Measurements from ENCODE around the gene DISC1.

The DISC1 gene

GRCh38 chr1:231971397-231972110 is 345.0 kb downstream of the DISC1 start:
- peak; percentile 32 for DNase-seq

- no peak for DNase-seq
Measured at GRCh38 chr1:231972111-231972445, 345.5 kb downstream of the DISC1 start.

GRCh38 chr1:231973830-231974229 is 347.2 kb downstream of the DISC1 start:
- peak; percentile 57 for DNase-seq

GRCh38 chr1:231976231-231976630 is 349.6 kb downstream of the DISC1 start:
- DNase-seq, result no peak

GRCh38 chr1:231981675-231982074 is 355.1 kb downstream of the DISC1 start:
- no peak for DNase-seq

- DNase-seq, result no peak
Measured at GRCh38 chr1:231982871-231983587, 356.4 kb downstream of the DISC1 start.

GRCh38 chr1:231983588-231984193 is 357.1 kb downstream of the DISC1 start:
- no peak for DNase-seq

GRCh38 chr1:231985296-231986023 is 358.9 kb downstream of the DISC1 start:
- no peak for DNase-seq

- DNase-seq, result no peak
Measured at GRCh38 chr1:231986631-231987336, 360.2 kb downstream of the DISC1 start.

- DNase-seq, result no peak
Measured at GRCh38 chr1:231990388-231990787, 363.8 kb downstream of the DISC1 start.

- no peak for DNase-seq
Measured at GRCh38 chr1:231991231-231991630, 364.6 kb downstream of the DISC1 start.

- DNase-seq, result no peak
Measured at GRCh38 chr1:231993968-231994455, 367.4 kb downstream of the DISC1 start.

- DNase-seq, result no peak
Measured at GRCh38 chr1:231998791-231999190, 372.2 kb downstream of the DISC1 start.

GRCh38 chr1:232005300-232005699 is 378.7 kb downstream of the DISC1 start:
- DNase-seq, result peak; percentile 10

GRCh38 chr1:232009741-232010140 is 383.2 kb downstream of the DISC1 start:
- no peak for DNase-seq

- DNase-seq, result no peak
Measured at GRCh38 chr1:232011961-232012360, 385.4 kb downstream of the DISC1 start.

- DNase-seq, result no peak
Measured at GRCh38 chr1:232012773-232013386, 386.3 kb downstream of the DISC1 start.

- DNase-seq, result no peak
Measured at GRCh38 chr1:232014941-232015340, 388.4 kb downstream of the DISC1 start.

GRCh38 chr1:232016616-232017015 is 390.0 kb downstream of the DISC1 start:
- no peak for DNase-seq

GRCh38 chr1:232017057-232017456 is 390.5 kb downstream of the DISC1 start:
- no peak for DNase-seq

- no peak for DNase-seq
Measured at GRCh38 chr1:232017759-232018158, 391.2 kb downstream of the DISC1 start.

Data from activated CD4-positive, alpha-beta T cell treated with anti-CD3 and anti-CD28 coated beads, Interleukin-2, amount 50 U/mL, for 16 hours (primary cell).